Stimulated activated CD4-positive, alpha-beta T cell treated with anti-CD3 and anti-CD28 coated beads, Interleukin-4, amount 100 ng/mL, for 48 hours (primary cell): ENCODE measurements around the gene ZC3H12D.
"Not testable (repeated sequence)": the region's sequence is repeated elsewhere in the genome, so short reads cannot be mapped to it uniquely, and the experiment has no call there.

Experiments used
- DNase-seq, 2 donors: peaks; one replicate each; pipeline ENCODE4 v3.0.0-alpha.2; 2020; ENCODE audit warnings: low read depth in 2 of 2

ZC3H12D gene

DNA sequence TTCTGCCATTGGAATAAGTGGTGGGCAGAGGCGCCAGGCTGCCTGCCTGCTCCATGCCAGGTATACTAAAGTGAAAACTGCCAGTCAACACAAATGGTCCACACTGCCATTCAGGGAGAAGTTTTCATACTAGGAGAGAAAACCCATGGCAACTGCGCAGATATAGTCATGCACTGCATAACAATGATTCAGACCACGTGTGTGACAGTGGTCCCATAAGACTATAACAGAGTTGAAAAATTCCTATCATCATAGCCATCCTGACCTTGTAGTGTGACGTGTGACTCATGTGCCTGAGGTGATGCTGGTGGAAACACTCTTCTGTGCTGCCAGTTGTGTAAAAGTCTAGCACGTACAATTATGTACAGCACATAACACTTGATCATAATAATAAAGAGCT lies 25.1 kb downstream of the ZC3H12D start:
- no peak for DNase-seq

DNA sequence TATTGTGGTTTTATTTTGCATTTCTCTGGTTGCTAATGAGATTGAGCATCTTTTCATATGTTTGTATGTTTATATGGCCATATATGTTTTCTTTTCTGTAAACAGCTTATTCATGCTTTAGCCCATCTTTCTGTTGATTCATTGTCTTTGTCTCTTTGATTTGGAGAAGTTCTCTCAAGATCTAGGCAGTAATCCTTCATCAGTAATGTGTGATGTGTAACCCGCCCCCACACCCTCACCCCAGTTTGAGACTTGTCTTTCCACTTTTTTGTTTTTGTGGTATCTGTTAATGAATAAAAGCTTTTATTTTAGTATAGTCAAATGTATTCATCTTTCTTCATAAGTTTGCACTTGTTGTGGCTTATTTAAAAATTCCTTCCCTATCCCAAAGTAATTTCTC lies 26.0 kb downstream of the ZC3H12D start:
- DNase-seq, result no peak

DNA sequence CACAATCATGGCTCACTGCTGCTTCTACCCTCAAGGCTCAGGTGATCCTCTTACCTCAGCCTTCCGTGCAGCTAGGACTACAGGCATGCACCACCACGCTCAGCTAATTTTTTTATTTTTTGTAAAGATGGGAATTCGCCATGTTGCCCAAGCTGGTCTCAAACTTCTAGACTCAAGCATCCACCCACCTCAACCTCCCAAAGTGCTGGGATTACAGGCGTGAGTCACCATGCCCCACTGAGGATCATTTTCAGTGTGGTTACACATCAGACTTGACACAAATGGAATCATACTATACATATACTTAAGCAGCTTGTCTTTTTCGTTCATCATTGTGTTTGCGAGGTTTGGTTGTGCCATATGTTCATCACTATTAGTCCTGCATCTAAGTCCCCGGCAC lies 26.6 kb downstream of the ZC3H12D start:
- no peak for DNase-seq

DNA sequence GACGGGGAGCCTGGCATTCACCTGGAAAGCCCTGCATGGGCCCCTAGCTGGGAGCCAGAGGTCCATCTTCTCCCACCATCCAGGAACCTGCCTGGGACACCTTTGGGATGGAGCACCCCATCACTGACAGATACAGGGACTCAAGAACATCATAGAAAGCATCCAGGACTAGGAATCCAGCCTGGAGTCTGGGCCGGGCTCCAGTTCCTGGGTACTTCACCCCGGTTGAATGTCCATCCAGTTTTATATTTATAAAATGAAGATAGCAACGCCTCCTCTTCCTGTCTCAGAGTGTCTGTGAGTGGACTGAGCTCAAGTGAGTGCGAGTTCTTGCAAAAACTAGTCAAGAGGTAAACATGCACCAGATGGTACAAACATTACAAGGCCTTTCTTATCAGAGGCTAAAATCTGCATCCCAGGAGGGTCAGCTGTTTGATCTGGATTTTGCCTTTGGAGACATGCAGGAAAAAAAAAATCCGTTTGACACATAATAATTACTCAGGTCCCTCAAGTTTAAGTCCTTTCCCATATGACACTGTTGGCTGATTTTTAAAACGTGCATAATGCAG lies 27.4 kb downstream of the ZC3H12D start:
- no peak for DNase-seq

DNA sequence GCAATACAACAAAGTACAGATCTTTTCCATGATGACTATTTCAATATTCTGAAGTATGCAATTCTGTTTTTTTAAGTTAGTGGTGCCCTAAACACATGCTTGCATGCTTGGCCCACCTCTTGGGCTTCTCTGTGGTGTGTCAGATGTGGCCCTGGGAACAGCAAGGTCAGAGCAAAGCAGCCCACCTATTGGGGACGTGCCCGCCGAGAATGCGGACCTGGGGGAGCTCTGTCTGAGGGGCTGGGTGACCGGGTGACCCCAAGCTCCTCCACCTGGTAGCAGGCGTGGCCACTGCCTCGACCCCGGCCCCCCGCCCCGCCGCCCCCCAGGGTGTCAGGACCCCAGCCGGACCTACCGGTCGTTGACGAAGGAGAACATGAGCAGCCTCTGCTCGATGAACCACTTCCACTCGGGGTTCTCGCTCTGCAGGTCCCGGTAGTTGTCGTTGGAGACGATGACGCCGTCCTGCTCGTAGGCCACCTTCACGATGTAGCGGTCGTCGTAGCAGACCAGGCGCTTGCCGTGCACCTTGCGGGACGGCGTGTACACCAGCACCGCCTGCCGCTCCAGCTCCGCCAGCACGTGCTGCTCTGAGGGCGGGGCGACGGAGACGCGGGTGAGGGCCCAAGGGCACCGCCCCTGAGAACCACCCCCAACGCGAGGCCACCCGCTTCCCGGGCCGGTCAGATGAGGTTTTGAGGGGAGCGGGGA lies 28.3 kb downstream of the ZC3H12D start:
- DNase-seq, result no peak

DNA sequence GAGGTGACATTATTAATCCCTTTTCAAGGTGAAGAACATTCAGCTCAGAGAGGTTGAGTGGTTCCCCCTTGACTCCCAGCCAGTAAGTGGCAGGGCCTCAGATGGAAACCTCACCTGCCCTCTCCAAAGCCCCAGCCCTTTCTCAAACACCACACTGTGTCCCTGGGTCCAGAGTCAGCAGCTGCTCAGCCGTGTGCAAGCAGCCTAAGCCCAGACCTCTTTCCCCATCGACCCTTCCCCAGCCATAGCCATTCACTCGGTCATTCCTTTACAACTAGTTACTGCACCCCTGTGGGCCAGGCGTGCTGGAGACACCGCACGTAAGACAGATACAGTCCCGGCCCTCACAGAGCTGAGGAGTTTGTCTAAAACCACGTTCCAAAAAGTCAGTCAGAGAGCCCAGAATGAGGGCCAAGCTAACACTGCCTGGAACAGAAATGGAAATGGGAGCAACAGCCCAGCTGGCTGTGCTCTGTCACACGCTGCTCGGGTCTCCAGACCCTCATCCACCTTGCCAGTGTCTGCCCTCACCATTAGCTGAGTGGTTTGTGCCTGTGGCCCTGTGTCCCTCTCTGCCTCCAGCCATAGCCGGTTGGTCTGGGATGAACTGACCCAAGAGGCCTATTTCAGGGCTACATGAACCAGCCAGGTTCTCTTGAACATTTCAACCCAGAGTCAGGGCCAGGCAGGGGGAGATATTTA lies 29.6 kb downstream of the ZC3H12D start:
- DNase-seq, result no peak

DNA sequence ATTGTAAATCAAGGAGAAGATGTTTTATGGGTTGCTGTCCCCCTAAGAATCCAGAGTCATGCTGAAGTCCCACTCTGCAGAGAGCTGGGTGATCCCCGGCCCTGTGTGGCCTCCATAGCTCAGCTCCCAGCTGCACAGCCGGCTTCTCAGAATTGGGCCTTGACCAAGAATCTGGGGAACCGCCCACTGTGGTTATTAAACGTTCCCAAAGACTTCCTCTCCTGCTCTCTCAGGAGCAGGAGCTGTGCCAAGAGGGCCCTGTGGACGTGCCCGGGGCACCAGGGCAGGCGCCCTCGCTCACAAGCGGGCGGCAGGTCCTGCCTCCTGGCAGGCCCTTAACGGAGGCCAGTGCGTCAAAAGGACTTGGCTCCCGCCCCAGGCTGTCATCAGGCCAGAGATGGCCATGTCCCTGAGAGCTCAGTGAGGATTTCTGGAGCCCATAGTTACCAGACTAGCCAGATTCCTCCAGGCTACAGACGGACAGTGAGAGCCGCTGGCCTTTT lies 30.4 kb downstream of the ZC3H12D start:
- no peak for DNase-seq

DNA sequence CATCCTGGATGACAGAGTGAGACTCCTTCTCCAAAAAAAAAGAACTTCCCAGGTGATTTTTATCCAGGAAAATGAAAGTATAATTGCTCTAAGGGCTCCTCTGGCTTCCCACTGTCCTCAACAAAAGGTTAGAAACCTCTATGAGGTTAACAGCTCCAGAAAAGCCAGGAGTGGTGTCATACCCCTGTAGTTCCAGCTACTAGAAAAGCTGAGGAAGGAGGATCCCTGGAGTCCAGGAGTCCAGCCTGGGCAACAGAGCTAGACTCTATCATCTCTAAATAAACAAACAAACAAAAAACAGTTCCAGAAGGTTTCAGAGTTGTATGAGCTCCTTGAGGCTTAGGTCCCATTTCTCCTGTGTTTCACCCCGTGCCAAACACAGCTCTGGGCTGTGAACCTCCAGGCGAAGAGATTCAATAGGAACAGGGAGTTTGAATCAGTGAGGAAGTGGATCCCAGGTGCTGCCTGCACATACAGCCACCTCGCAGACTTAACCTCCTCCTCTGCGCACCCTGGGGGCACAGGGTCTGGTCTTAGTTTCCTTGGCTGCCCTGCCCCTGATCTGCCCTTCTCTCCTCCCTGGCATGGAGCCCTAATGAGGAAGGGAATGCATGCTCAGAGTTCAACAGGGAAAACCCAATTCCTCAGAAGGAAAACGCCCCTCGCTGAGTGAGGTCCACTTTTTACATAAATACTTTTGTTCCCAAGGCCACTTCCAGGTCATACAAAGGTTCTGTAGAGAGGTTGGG lies 31.0 kb downstream of the ZC3H12D start:
- DNase-seq, result no peak

DNA sequence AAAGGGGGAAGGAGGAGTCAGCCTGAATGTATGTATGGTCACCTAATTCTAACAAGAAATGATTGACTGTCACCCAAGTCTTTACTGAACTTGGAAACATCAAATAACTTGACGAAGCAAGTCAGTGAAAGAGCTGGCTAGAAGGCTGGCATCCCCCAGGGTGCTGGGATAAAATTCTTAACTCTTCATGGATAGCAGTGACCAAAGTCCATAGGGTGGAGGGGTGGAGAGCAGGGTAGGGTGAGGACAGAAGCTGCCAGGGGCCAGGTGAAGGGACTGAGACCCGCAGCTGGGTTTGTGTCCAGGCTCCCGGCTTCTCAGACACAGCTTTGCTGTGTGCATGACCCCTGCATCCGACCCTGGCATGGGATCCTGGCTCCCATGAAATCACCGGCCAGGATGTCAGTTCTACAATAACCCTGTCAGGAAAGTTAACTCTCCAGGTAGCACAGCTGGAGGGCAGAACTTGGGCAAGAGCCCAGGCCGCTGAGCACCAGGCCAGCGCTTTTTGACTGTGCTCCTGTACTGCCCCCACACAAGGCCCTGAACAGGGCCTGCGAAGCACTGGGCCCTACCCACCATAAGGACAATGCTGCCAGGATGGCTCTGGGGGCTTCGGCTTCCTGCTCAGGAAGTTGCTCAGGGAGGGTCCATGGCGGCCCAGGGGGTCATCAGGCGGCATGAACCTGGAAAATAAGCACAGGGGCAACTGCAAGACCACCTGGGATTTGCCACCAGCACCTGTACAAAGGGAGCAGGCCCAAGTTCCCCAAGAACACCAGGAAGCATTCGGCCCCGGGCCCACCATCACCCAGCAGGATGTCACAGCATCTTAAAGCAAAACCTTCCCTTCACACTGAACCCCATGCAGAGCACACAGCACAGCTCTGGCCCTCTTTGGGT lies 32.5 kb downstream of the ZC3H12D start:
- DNase-seq, result no peak

DNA sequence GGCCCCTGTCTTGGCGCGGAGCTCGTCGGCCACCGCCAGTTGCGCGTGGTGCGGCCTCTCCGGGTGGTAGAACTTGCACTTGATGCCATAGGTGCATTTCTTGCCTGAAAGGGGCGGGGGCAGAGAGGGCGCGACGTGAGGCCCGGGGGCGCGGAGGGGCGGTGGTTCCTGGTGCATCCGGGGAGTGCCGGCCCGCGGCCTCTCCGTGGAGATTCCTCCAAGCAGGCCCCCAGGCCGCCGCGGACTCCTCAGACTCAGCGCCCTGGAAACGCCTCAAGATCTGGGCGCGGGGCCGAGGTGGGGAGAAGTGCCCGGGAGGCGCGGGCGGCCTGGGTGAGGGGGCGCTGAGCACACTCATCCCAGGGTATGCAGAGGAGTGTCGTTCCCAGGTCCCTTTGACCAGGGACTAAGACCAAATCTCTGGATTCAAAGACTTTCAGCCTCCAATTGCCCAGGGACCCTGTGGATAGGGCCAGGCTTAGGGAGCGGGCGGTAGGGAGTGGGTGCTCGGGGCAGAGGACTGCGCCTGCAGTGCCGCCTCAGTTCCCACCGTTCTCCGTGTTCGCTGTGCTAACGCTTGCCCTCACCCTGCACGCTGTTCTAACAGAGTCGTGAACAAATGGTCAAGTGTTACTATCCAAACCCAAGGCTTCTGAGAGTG lies 33.3 kb downstream of the ZC3H12D start:
- DNase-seq, result no peak

DNA sequence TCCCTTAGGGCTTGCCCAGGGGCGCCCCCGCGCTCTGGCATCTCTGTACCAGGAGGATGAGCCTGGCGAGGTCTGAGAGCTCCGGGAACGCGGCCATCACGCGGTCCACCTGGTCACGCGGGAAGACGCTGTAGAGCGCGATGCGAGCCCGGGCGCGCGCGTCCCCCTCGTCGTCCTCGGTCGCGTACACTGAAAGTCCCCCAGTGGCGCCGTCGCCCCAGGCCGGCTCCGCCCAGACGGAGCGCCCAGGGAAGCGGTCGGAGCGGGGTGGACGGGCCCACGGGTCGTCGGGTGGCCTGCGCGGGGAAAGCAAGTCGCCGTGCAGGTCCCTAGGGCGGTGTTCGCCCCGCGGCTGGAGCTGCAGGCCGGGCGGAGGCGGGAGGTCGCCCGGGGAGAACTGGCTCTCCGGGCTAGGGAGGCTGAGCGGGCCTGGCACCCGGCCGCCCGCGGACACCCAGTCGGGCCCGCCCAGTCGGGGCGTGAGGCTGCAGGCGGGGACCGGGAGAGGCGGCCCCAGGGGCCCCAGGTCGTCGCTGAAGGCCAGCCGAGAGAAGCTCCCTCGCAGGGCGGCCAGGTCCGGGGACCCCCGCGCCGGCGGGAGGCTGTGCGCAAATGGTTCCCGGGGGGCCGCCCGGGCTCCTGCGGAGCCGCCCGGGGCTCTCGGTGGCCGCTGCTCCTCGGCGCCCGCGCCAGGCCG lies 34.0 kb downstream of the ZC3H12D start:
- no peak for DNase-seq

DNA sequence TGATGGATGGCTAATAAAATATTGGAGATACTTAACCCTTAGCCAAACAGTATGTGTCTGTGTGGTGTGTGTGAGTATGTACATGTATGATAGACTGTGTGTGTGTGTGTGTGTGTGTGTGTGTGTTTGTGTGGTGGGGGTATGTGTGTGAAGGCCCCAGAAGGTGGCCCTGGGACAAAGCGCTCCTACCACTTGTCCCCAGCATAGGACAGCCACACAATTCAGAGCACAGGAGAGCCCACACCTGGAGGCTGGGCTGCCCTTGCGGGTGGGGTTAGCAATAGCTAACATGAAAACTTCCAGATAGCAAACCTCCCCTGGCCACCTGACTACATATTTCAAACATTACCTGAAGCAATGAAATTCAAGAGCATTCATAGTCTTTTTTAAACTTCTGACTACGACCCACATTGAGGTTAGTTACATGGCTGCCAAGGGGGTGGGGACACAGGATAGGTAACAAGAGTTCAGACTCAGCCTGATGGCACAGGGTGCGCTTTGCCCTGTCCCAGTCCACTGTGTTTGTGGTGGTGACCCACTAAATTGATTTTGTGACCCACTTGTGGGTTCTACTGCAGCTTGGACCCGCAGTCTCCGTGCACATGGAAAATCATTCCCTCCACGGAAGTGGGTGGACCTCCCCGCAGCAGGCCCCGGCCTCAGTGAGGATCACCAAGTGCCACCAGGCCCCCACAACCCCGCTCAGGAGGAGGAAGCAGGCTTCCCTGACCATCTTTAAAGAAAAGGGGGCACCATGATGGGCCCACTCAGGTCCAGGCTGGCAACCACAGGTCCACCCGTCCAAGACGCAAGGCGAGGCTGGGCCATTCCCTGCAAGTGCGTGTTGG lies 34.8 kb downstream of the ZC3H12D start:
- DNase-seq, result no peak

DNA sequence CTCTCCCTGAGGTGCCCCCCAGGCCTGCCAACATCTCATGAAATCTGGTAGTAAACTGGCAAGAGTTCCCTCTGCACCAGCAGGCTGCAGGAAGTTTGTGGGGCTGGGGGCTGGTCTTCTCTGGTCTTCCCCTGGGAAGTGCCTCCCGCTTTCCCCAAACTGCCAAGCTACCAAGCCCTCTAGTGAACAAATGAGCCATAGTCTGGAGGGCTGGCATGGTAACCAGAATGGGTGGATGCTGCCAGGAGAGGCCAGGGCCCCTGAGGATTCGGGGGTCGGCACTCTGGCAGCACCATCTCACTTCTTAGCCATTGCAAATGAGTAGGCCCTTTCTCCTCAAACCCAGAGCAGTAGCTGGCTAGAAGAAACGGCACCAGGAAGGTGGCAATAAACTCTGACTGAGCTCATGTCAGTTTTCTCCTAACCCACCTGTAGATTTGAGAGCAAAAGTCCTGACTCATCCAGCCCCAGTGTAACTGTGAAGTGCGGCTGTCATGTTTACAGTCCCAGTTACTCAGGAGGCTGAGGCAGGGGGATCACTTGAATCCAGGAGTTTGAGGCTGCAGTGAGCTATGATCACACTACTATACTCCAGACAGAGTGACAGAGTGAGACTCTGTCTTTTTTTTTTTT lies 35.9 kb downstream of the ZC3H12D start:
- no peak for DNase-seq

DNA sequence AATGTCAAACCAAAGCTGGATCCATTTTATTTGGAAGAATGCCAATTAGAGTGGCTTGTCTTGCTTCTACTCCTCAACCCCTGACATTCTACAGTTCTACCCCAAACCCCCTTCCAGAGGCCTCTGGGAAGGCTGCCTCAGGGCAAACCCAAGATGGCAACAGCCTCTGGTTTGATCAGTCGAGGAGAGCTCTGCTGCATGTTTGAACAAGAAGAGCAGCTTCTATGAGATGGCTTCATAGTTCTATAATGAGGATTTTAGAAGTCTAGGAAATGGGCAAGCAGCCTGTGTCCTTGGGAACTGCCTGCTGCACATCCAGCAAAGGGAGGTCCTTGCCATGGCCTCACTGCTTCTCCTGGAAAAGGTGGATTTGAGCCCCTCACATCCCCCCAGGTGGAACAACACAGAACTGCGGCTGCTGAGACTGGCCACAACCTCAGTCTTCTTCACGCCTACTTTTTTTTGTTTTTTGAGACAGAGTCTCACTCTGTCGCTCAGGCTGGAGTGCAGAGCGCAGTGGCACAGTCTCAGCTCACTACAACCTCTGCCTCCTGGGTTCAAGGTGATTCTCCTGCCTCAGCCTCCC lies 37.9 kb downstream of the ZC3H12D start:
- DNase-seq, result no peak

DNA sequence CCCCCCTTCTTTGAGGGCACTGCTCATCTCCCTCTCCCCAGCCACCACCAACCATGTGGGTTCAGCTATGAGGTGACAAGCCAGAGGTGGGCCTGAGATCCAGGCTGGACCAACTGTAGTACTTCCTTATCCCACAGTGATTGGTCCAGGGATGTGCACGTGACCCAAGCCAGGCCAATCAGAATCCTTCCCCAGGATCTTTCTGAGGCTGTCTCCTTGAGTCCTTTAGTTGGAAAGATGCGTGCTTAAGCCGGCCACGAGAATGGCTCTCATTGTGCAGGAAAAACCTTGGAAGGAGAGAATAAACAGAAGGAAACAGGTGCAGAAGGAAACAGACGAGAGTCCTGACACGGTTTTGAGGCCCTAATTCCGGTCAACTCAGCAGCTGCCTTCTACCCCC lies 39.2 kb downstream of the ZC3H12D start:
- no peak for DNase-seq

DNA sequence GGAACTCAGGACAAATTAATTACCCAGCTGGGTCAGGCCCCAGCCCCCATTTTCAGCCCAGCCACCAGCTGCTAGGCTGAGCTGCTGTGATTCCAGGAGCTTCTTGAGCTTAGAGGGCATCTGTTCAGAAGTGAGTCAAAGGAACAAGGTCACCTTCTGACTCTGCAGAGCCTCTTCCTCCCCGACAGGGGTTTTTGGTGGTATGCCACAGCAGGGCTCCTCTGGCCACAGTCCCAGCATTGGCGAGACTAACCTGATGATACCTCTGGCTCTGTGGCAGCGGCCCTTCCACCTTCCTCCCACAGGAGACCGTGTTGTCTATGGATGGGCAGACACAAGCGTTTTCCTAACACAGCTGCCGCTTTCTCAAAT lies 39.7 kb downstream of the ZC3H12D start:
- no peak for DNase-seq

DNA sequence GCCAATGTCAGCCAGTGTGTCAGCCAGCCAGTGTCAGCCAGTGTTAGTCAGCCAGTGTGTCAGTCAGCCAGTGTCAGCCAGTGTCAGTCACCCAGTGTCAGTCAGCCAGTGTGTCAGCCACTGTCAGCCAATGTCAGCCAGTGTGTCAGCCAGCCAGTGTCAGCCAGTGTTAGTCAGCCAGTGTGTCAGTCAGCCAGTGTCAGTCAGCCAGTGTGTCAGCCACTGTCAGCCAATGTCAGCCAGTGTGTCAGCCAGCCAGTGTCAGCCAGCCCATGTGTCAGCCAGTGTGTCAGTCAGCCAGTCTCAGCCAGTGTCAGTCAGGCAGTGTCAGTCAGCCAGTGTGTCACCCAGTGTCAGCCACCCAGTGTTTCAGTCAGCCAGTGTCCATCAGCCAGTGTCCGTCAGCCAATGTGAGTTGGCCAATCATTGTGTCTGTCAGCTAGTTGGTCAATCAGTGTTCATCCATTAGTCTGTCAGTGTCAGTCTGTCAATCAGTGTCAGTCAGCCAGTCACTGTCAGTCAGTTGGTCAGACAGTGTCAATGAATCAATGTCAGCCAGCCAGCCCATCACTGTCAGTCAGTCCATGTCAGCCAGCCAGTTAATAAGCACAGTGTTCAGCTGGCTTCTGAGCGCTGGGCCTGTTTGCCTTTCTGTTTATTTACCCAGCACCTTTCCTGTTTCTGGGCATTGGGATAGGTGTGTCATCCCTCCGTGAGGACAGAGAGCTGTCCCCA lies 40.3 kb downstream of the ZC3H12D start:
- not testable (repeated sequence) for DNase-seq
